GM19025 (cell line): ENCODE results near the gene NFKBIA.
"Not testable (repeated sequence)": the region's sequence is repeated elsewhere in the genome, so short reads cannot be mapped to it uniquely, and the experiment has no call there.

Experiments
- ATAC-seq: cut with Tn5 transposase; IDR thresholded peaks from one replicate; pipeline ENCODE4 v1.9.1; 2021; ENCODE audit warnings: mild to moderate bottlenecking, low read depth, moderate library complexity; ENCODE audit not compliant: unreplicated experiment

The NFKBIA gene

GRCh38 chr14:35373208-35373607, 31.3 kb downstream of the NFKBIA start:
- not testable (repeated sequence) for ATAC-seq

DNA sequence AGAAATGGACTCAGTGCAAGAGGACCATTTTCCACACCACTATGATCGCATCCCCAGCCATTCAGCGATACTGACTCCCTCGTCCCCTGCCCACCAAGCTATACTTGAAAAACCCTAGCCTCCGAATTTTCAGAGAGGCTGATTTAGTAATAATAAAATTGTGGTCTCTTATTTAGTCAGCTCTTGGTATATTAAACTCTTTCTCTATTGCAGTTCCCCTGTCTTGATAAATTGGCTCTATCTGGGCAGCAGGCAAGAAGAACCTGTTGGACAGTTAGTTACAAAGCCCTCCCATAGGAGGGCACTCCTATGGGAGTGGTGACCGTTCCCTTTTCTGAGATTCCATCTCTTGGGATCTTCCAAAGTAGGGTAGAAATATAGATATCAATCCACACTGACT, 33.6 kb downstream of the NFKBIA start:
- ATAC-seq, result no peak

DNA sequence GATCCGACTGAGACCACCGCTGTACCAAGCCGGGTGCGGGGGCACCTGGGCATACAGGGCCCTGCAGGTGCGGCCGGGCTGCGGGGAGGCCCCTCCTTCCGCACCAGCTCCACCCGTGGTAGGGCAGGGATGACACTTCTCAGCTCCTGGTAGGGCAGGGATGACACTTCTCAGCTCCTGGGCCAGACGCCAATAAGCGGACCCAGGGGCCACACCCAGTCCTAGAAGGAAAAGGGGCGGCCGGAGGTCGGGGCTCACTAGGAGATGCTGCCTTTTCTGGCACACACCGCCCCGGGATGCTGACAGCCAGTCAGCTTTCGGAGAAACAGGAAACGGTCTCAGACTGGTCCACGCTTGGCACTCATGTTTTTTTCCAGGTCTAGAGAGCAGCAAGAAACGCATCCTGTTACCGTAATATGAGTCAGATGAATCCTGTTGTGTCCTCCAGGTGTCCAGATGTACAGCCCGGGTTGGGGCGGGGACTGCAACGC, 34.8 kb downstream of the NFKBIA start:
- no peak for ATAC-seq

DNA sequence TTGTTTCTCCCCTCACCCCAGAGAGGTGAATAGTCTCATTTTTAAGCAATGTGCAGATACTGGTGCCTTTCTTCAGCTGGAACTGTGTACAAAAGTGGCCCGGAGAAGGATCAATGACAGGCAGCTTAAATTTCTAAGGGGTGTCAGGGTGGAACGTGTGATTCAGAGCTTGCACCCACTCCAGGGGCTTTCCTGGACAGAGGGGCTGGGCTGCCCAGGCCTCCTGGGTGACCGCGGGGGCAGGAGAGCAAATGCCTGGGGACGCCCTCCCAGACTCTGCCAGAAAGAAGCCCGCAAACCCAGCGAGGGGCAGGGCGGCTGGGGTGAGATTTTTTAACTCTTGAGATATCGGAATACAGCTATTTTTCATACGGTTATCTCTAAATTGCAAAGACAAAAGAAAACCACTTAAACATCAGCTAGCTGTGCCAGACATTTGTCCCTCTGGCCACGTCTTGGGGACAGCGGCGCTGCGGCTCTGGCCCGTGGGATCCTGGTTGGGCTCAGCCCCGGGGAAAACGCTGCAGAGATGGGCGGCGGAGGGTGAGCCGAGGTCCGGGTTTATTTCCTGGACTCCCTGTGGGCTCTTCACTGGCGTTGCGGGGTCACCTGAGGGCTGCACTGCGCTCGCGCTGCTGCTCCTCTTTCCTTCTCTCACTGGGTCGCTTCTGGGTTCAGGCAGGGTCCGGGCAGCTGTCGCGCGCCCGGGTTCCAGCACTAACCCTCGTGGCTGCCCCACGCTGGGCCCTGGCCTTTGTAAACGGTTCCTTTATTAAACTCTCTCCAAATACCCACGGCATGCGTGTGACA, 35.8 kb downstream of the NFKBIA start:
- ATAC-seq, result no peak

DNA sequence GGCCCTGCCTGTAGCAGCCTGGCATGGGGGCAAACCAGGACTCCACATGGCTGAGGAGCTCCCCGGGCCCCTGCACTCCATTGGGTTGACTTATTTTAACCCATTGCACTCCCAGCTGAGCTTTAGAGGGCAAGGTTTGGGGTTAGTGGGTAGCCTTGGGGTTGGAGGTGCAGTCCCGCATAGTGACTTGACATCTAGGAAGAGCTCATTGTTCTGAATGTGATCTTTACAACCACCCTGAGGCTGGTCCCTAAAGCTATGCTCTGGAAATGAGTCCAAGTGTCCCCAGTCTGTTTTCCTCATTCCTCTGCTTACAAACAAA, 36.4 kb downstream of the NFKBIA start:
- ATAC-seq, result no peak

DNA sequence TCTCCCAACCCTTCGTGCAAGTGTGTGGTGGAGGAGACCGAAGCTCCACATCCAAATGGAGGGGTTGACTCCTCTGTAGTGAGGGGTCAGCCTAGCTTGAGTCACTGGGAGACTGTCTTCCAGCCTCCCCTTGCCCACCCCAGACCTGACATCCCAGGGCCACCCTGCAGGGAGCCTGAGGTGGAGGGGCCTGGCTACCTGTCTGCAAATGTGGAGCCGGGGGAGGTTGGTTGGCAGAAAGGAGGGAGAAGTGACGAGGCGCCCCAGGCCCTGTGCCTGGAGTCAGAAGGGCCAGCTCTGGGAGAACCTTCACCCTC, 37.5 kb downstream of the NFKBIA start:
- no peak for ATAC-seq

GRCh38 chr14:35366521-35366976, 38.0 kb downstream of the NFKBIA start:
- ATAC-seq, result no peak

- no peak for ATAC-seq
Measured at GRCh38 chr14:35366056-35366451, 38.5 kb downstream of the NFKBIA start.

GRCh38 chr14:35365130-35366055, 39.2 kb downstream of the NFKBIA start:
- no peak for ATAC-seq

DNA sequence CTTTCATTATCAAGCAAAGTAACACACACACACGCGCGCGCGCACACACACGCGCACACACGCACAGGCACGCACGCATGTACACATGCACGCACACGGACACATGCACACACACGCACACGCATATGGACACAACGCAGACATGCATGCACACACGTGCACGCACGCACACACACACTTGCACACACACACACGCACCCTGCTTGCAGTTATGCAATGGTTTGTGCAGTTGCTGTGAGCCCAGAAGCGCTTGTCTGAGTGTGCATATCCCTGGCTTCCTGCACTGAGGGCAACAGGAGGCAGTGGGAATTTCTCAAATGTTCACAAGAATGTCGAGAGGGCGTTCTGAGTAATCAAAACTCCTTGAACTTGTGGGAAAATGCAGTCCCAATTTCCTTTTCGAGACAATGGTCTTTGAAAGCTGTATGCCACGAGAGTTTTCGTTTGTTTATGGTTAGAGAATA, 41.6 kb downstream of the NFKBIA start:
- ATAC-seq, result no peak

DNA sequence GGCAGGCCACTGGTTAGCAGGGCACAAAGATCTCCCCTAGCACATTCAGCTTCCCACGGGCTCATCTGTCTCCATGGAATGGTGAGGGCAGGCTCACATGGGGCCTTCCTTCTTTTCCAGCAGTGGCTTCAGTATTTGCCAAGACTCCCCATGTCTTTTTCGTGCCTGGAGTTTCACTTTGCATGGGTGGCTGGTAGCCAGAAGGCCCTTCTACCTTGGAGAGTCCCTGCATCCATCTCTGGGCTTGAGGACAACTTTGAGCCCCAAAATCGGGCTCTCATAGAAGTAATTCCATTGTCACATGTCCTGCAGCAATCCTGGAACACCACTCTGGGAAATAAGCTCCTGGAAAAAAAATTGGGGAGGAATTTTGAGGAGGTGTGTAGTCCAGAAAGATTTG, 42.1 kb downstream of the NFKBIA start:
- ATAC-seq, result no peak

DNA sequence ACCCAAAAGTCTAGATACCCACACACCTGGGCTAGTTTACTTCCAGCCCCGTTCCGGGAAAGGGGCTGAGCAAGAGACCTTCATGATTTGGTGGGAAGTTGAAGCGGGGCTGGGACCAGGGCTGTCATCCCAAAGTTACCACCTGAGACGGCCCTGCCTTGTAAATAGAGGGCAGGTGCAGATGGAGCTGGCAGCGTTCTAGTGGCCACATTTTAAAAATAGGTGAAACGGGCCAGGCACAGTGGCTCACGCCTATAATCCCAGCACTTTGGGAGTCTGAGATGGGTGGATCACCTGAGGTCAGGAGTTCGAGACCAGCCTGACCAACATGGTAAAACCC, 43.4 kb downstream of the NFKBIA start:
- no peak for ATAC-seq

DNA sequence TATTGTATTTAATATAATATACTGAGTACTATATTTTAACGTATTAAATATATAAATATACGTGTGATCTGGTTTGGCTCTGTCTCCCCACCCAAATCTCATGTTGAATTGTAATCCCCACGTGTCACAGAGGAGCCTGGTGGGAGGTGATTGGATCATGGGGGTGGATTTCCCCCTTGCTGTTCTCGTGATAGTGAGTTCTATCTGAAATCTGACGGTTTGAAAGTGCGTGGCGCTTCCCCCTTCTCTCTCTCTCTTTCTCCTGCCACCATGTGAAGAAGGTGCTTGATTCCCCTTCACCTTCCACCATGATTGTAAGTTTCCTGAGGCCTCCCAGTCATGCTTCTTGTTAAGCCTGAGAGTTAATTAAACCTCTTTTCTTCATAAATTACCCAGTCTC, 44.9 kb downstream of the NFKBIA start:
- not testable (repeated sequence) for ATAC-seq

- ATAC-seq, result peak; percentile 50
Measured at GRCh38 chr14:35355981-35356841, 48.3 kb downstream of the NFKBIA start.

- not testable (repeated sequence) for ATAC-seq
Measured at GRCh38 chr14:35355235-35355634, 49.3 kb downstream of the NFKBIA start.

GRCh38 chr14:35353409-35354172, 51.0 kb downstream of the NFKBIA start:
- no peak for ATAC-seq

DNA sequence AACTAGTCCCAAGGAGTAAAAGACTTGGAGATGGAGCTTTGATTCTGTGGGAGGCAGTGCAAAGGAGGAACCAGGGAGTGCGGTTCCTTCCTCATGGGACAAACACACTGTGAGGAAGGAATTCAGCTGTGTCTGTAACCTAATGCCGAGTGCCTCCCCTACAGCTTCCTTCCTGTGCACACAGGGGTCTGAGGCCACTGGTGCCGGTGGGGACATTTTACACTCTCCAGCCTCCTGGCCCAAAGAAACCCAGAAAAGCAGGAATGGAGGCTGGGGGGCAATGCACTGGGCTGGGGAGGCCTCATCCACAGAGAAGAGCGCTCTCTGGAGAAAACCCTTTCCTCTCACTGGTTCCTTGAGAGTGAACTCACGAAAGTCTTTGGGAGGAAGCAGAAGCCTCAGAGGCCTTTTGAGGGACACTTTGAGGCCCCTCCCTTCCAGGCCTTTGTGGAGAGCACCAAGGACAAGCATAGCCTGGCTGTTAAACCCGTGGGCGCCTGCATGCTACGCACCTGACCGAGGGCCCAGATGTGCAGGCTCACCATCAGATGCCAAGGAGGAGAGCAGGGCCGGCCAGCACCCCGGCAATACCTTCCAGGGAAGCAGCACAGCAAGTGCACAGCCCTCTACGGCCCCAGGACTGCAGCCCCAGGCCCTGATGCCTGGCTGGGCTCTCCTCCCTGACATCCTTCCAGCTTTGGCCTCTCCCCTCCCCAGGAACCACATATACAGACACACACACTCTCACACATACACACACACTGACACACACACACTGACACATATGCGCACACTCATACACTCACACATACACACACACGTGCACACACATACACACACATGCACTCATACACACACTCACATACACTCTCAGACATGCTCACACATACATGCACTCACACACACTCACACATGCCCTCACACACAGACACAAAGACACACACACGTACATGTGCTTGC, 52.0 kb downstream of the NFKBIA start:
- ATAC-seq, result no peak

GRCh38 chr14:35351897-35352273, 52.7 kb downstream of the NFKBIA start:
- ATAC-seq, result no peak
